Mesendoderm (in vitro differentiated cells): ENCODE results near the gene FANCC.

Experiments used
- DNase-seq: peaks from one replicate; pipeline ENCODE4 v3.0.0; 2013
- H2AK5ac ChIP-seq: 2 replicates; pipeline ENCODE4 v1.6.1; 2013; ENCODE audit warnings: low read length, inconsistent platforms
- H2BK120ac ChIP-seq: 2 replicates; pipeline ENCODE4 v1.6.1; 2013; ENCODE audit warnings: low read depth, mild to moderate bottlenecking, low read length, moderate library complexity, mixed read lengths
- H2BK15ac ChIP-seq: replicated peaks from 2 replicates; pipeline ENCODE4 v1.6.1; 2013; ENCODE audit warnings: low read depth, mild to moderate bottlenecking, moderate library complexity
- H2BK5ac ChIP-seq: 2 replicates; pipeline ENCODE4 v1.6.1; 2013; ENCODE audit warnings: low read length, inconsistent platforms
- H3K18ac ChIP-seq: 2 replicates; pipeline ENCODE4 v1.6.1; 2013; ENCODE audit warnings: mild to moderate bottlenecking, low read length, mixed read lengths
- H3K23ac ChIP-seq: one replicate; pipeline ENCODE4 v1.6.1; 2013; ENCODE audit warnings: low read length
- H3K27ac ChIP-seq: 2 replicates; pipeline ENCODE4 v1.5.1; 2013; ENCODE audit warnings: low read depth, mild to moderate bottlenecking, inconsistent platforms, low read length, moderate library complexity
- H3K27me3 ChIP-seq: 2 replicates; pipeline ENCODE4 v1.6.1; 2013; ENCODE audit warnings: low read length, control low read depth, mild to moderate bottlenecking, inconsistent platforms; ENCODE audit not compliant: insufficient read depth, poor library complexity
- H3K36me3 ChIP-seq: 2 replicates; pipeline ENCODE4 v1.6.1; 2013; ENCODE audit warnings: low read length, inconsistent platforms; ENCODE audit not compliant: control insufficient read depth, insufficient read depth
- H3K4ac ChIP-seq: one replicate; pipeline ENCODE4 v1.6.1; 2013; ENCODE audit warnings: low read depth, mild to moderate bottlenecking, low read length, moderate library complexity
- H3K4me1 ChIP-seq: 2 replicates; pipeline ENCODE4 v1.6.1; 2013; ENCODE audit warnings: low read depth, low read length, inconsistent platforms; ENCODE audit not compliant: control insufficient read depth
- H3K4me2 ChIP-seq: 2 replicates; pipeline ENCODE4 v1.6.1; 2013; ENCODE audit warnings: low read length
- H3K4me3 ChIP-seq: 2 replicates; pipeline ENCODE4 v1.5.1; 2013; ENCODE audit warnings: mild to moderate bottlenecking, low read length
- H3K56ac ChIP-seq: one replicate; pipeline ENCODE4 v1.6.1; 2013; ENCODE audit warnings: low read length
- H3K79me1 ChIP-seq: 2 replicates; pipeline ENCODE4 v1.6.1; 2013; ENCODE audit warnings: low read length, inconsistent platforms
- H3K79me2 ChIP-seq: 2 replicates; pipeline ENCODE4 v1.6.1; 2013; ENCODE audit warnings: mild to moderate bottlenecking, low read length; ENCODE audit not compliant: control insufficient read depth, insufficient read depth
- H3K9ac ChIP-seq: 2 replicates; pipeline ENCODE4 v1.6.1; 2013; ENCODE audit warnings: low read length, inconsistent platforms
- H4K5ac ChIP-seq: one replicate; pipeline ENCODE4 v1.6.1; 2013; ENCODE audit warnings: low read length
- H4K8ac ChIP-seq: one replicate; pipeline ENCODE4 v1.6.1; 2013; ENCODE audit warnings: low read depth, mild to moderate bottlenecking, control low read depth, low read length, moderate library complexity
- WGBS: extraction: QIAGEN DNeasy Blood & Tissue Kit; methylation state at CpG from one replicate; pipeline ENCODE4 v1.1.7; 2013; ENCODE audit warnings: low lambda C conversion rate, missing lambda C conversion rate; ENCODE audit not compliant: insufficient coverage; ENCODE audit errors: extremely low coverage; 5-methylcytosine and 5-hydroxymethylcytosine counted together

The FANCC gene

GRCh38 chr9:95313010-95313498 lies 4.5 kb downstream of the FANCC start:
- no peak overlapping the region for H4K8ac ChIP-seq

GRCh38 chr9:95311961-95312360 lies 5.5 kb downstream of the FANCC start:
- no peak overlapping the region for H3K4ac ChIP-seq
- peaks cover 7% of the 10 kb centered on the region for H3K79me1 ChIP-seq
- WGBS: no CpG with 5 or more reads among the region's 3 CpGs
- no peak overlapping the region for H3K56ac ChIP-seq
- no peak overlapping the region for H4K5ac ChIP-seq
- no peak overlapping the region for H3K27ac ChIP-seq
- no peaks in the 10 kb centered on the region for H3K4me1 ChIP-seq
- H2BK15ac ChIP-seq: no peak overlapping the region
- no peaks in the 10 kb centered on the region for H3K36me3 ChIP-seq
- H3K79me2 ChIP-seq: peaks cover 1% of the 10 kb centered on the region
- no peaks in the 10 kb centered on the region for H3K27me3 ChIP-seq
- H3K4me3 ChIP-seq: no peak overlapping the region
- H4K8ac ChIP-seq: no peak overlapping the region
- H3K23ac ChIP-seq: no peak overlapping the region
- H3K4me2 ChIP-seq: no peak overlapping the region
- no peak overlapping the region for H2AK5ac ChIP-seq
- DNase-seq: no peak
- no peak overlapping the region for H3K9ac ChIP-seq
- no peak overlapping the region for H2BK120ac ChIP-seq
- no peak overlapping the region for H2BK5ac ChIP-seq
- no peak overlapping the region for H3K18ac ChIP-seq

More at GRCh38 chr9:95313010-95313498, 4.5 kb downstream of the FANCC start:
- Histone ChIP-seq H3K56ac (peak overlapping the region; percentile 50), H2BK120ac (no peak overlapping the region), H3K36me3 (no peaks in the 10 kb centered on the region), H3K4me2 (no peak overlapping the region), H3K23ac (no peak overlapping the region), H3K9ac (peak overlapping the region; percentile 6), H2BK5ac (no peak overlapping the region), H3K18ac (no peak overlapping the region), H3K4ac (no peak overlapping the region), H4K5ac (no peak overlapping the region), H2AK5ac (no peak overlapping the region), H3K79me1 (peaks cover 6% of the 10 kb centered on the region), H3K4me3 (no peak overlapping the region), H3K27ac (no peak overlapping the region), H3K79me2 (peaks cover 1% of the 10 kb centered on the region), H3K4me1 (no peaks in the 10 kb centered on the region), H3K27me3 (no peaks in the 10 kb centered on the region), H2BK15ac (no peak overlapping the region)
- peak; percentile 54 for DNase-seq
- no CpG with 5 or more reads among the region's 29 CpGs for WGBS

- H3K27me3 ChIP-seq: no peaks in the 10 kb centered on the region
- H2BK120ac ChIP-seq: no peak overlapping the region
- H3K79me1 ChIP-seq: peaks cover 8% of the 10 kb centered on the region
- DNase-seq: no peak
- H2AK5ac ChIP-seq: no peak overlapping the region
- H3K4me1 ChIP-seq: no peaks in the 10 kb centered on the region
- no peak overlapping the region for H4K8ac ChIP-seq
- no peak overlapping the region for H3K4ac ChIP-seq
- no peak overlapping the region for H3K27ac ChIP-seq
- no peak overlapping the region for H3K4me3 ChIP-seq
- H2BK15ac ChIP-seq: no peak overlapping the region
- H3K18ac ChIP-seq: no peak overlapping the region
- H3K56ac ChIP-seq: no peak overlapping the region
- no peak overlapping the region for H3K23ac ChIP-seq
- no peaks in the 10 kb centered on the region for H3K79me2 ChIP-seq
- H3K36me3 ChIP-seq: no peaks in the 10 kb centered on the region
- H2BK5ac ChIP-seq: no peak overlapping the region
- H4K5ac ChIP-seq: no peak overlapping the region
- H3K9ac ChIP-seq: no peak overlapping the region
- H3K4me2 ChIP-seq: no peak overlapping the region
Observed at GRCh38 chr9:95307538-95307937, 10.0 kb downstream of the FANCC start.

- H4K5ac ChIP-seq: no peak overlapping the region
- H3K27ac ChIP-seq: no peak overlapping the region
Observed at GRCh38 chr9:95306819-95307218, 10.7 kb downstream of the FANCC start.

GRCh38 chr9:95305770-95306492 lies 11.6 kb downstream of the FANCC start:
- no peak overlapping the region for H2BK15ac ChIP-seq
- no peak overlapping the region for H3K18ac ChIP-seq
- no peak overlapping the region for H3K27ac ChIP-seq
- H3K79me1 ChIP-seq: peaks cover 9% of the 10 kb centered on the region
- H3K4ac ChIP-seq: no peak overlapping the region
- H2AK5ac ChIP-seq: no peak overlapping the region
- H3K4me2 ChIP-seq: no peak overlapping the region
- H4K8ac ChIP-seq: no peak overlapping the region
- no peak overlapping the region for H3K56ac ChIP-seq
- no peaks in the 10 kb centered on the region for H3K36me3 ChIP-seq
- WGBS: no CpG with 5 or more reads among the region's 3 CpGs
- no peaks in the 10 kb centered on the region for H3K27me3 ChIP-seq
- H4K5ac ChIP-seq: no peak overlapping the region
- no peak overlapping the region for H2BK5ac ChIP-seq
- H3K9ac ChIP-seq: no peak overlapping the region
- no peak for DNase-seq
- H2BK120ac ChIP-seq: no peak overlapping the region
- H3K23ac ChIP-seq: no peak overlapping the region
- no peak overlapping the region for H3K4me3 ChIP-seq
- no peaks in the 10 kb centered on the region for H3K4me1 ChIP-seq
- H3K79me2 ChIP-seq: no peaks in the 10 kb centered on the region

More at GRCh38 chr9:95306819-95307218, 10.7 kb downstream of the FANCC start:
- no peaks in the 10 kb centered on the region for H3K4me1 ChIP-seq
- no peak overlapping the region for H2BK5ac ChIP-seq
- no peak overlapping the region for H3K4me3 ChIP-seq
- DNase-seq: no peak
- no peak overlapping the region for H3K56ac ChIP-seq
- no peaks in the 10 kb centered on the region for H3K27me3 ChIP-seq
- no peak overlapping the region for H2BK15ac ChIP-seq
- no peak overlapping the region for H3K9ac ChIP-seq
- no peaks in the 10 kb centered on the region for H3K79me2 ChIP-seq
- H3K79me1 ChIP-seq: peaks cover 9% of the 10 kb centered on the region
- no peaks in the 10 kb centered on the region for H3K36me3 ChIP-seq
- no peak overlapping the region for H2AK5ac ChIP-seq
- no CpG with 5 or more reads among the region's 6 CpGs for WGBS
- no peak overlapping the region for H2BK120ac ChIP-seq
- H3K23ac ChIP-seq: no peak overlapping the region
- no peak overlapping the region for H3K4ac ChIP-seq
- no peak overlapping the region for H3K18ac ChIP-seq
- H3K4me2 ChIP-seq: no peak overlapping the region
- H4K8ac ChIP-seq: no peak overlapping the region

- DNase-seq: no peak
- H3K27me3 ChIP-seq: no peaks in the 10 kb centered on the region
- no peak overlapping the region for H3K27ac ChIP-seq
- WGBS: no CpG with 5 or more reads among the region's 5 CpGs
- H4K8ac ChIP-seq: no peak overlapping the region
- H3K9ac ChIP-seq: no peak overlapping the region
- no peak overlapping the region for H3K18ac ChIP-seq
- H2BK15ac ChIP-seq: no peak overlapping the region
- no peak overlapping the region for H2BK5ac ChIP-seq
- H3K4me2 ChIP-seq: no peak overlapping the region
- peaks cover 13% of the 10 kb centered on the region for H3K79me1 ChIP-seq
- H3K4me1 ChIP-seq: no peaks in the 10 kb centered on the region
- no peak overlapping the region for H3K4me3 ChIP-seq
- no peak overlapping the region for H3K23ac ChIP-seq
- H3K56ac ChIP-seq: no peak overlapping the region
- H3K79me2 ChIP-seq: peaks cover 3% of the 10 kb centered on the region
- no peak overlapping the region for H3K4ac ChIP-seq
- no peak overlapping the region for H2BK120ac ChIP-seq
- H3K36me3 ChIP-seq: no peaks in the 10 kb centered on the region
- no peak overlapping the region for H2AK5ac ChIP-seq
- H4K5ac ChIP-seq: no peak overlapping the region
Observed at GRCh38 chr9:95302479-95302878, 15.0 kb downstream of the FANCC start.
